HepG2 (cell line): Measurements from ENCODE around the gene SEPHS2. TPM values are rescaled to one million over a fixed set of nuclear protein-coding genes. Genes with fewer than 3 reads are reported as not detected.

Experiments used
- ADNP ChIP-seq: sonication (generic); formaldehyde crosslinking; IDR thresholded peaks from 2 replicates; pipeline ENCODE4 v1.4.0; 2020; ENCODE audit warnings: missing genetic modification reagents
- ARNTL ChIP-seq: sonication (generic); formaldehyde crosslinking; IDR thresholded peaks from 2 replicates; pipeline ENCODE4 v1.4.0; 2020; ENCODE audit warnings: mild to moderate bottlenecking, missing genetic modification reagents
- ATF1 ChIP-seq: IDR thresholded peaks from 2 replicates; pipeline ENCODE4 v1.6.1; 2016; ENCODE audit warnings: mild to moderate bottlenecking, control low read depth
- HCFC1 ChIP-seq: fragments of 150-350 bp; IDR thresholded peaks from 2 replicates; pipeline ENCODE4 v1.6.1; 2014; ENCODE audit warnings: low read depth, low read length
- IKZF4 ChIP-seq: sonication (generic); formaldehyde crosslinking; IDR thresholded peaks from 2 replicates; pipeline ENCODE4 v1.5.1; 2020; ENCODE audit warnings: borderline replicate concordance, mild to moderate bottlenecking, low read depth, missing genetic modification reagents; ENCODE audit errors: not compliant biosample characterization
- KDM3A ChIP-seq: IDR thresholded peaks from 2 replicates; pipeline ENCODE4 v1.6.1; 2018; ENCODE audit warnings: low read depth, missing compliant biosample characterization
- MAFK ChIP-seq, 2 experiments: IDR thresholded peaks in 1 of 2; conservative IDR thresholded peaks in 1 of 2; 2 replicates each; pipeline ENCODE4 v1.6.1; 2011; ENCODE audit warnings: improper control_type of control experiment in 2 of 2, low read length in 2 of 2
- MAZ ChIP-seq, 2 experiments: sonication (generic) in 1 of 2; formaldehyde crosslinking in 1 of 2; IDR thresholded peaks; 2 replicates each; pipeline versions ENCODE4 v1.5.0 to v1.6.1; 2012 to 2020; ENCODE audit warnings: low read depth in 2 of 2, mild to moderate bottlenecking in 2 of 2, borderline replicate concordance in 1 of 2, improper control_type of control experiment in 1 of 2, low read length in 1 of 2, missing genetic modification reagents in 1 of 2, moderate library complexity in 1 of 2
- MED8 ChIP-seq: sonication (generic); formaldehyde crosslinking; IDR thresholded peaks from 2 replicates; pipeline ENCODE4 v1.8.1; 2023; ENCODE audit warnings: mild to moderate bottlenecking, missing genetic modification reagents; ENCODE audit not compliant: insufficient replicate concordance
- PAWR ChIP-seq: sonication (generic); formaldehyde crosslinking; IDR thresholded peaks from 2 replicates; pipeline ENCODE4 v1.4.0; 2020; ENCODE audit warnings: missing genetic modification reagents, mild to moderate bottlenecking, borderline replicate concordance
- PAX8 ChIP-seq: sonication (generic); formaldehyde crosslinking; IDR thresholded peaks from 2 replicates; pipeline ENCODE4 v1.8.0; 2022; ENCODE audit warnings: mild to moderate bottlenecking, missing genetic modification reagents, borderline replicate concordance
- RNF2 ChIP-seq: fragments of 450-650 bp; conservative IDR thresholded peaks from 2 replicates; pipeline ENCODE4 v1.6.1; 2016; ENCODE audit warnings: low read depth
- TRIM24 ChIP-seq: sonication (generic); formaldehyde crosslinking; IDR thresholded peaks from 2 replicates; pipeline ENCODE4 v1.8.0; 2022; ENCODE audit warnings: mild to moderate bottlenecking, missing genetic modification reagents
- U2AF1 ChIP-seq: fragments of 200-400 bp; formaldehyde crosslinking; optimal IDR thresholded peaks from 2 replicates; pipeline ENCODE3; 2017; ENCODE audit warnings: mild to moderate bottlenecking, low read depth, low read length
- ZFP82 ChIP-seq: sonication (generic); formaldehyde crosslinking; IDR thresholded peaks from 2 replicates; pipeline ENCODE4 v1.5.1; 2020; ENCODE audit warnings: mild to moderate bottlenecking, missing genetic modification reagents, borderline replicate concordance
- ZNF350 ChIP-seq: sonication (generic); formaldehyde crosslinking; IDR thresholded peaks from 2 replicates; pipeline ENCODE4 v1.4.0; 2020; ENCODE audit warnings: mild to moderate bottlenecking, low read depth, missing genetic modification reagents, borderline replicate concordance
- ZNF768 ChIP-seq: sonication (generic); formaldehyde crosslinking; IDR thresholded peaks from 2 replicates; pipeline ENCODE4 v1.4.0; 2020; ENCODE audit warnings: missing genetic modification reagents
- ZNF772 ChIP-seq: sonication (generic); formaldehyde crosslinking; IDR thresholded peaks from 2 replicates; pipeline ENCODE4 v1.5.0; 2020; ENCODE audit warnings: mild to moderate bottlenecking, missing genetic modification reagents
- ZNF777 ChIP-seq: sonication (generic); formaldehyde crosslinking; IDR thresholded peaks from 2 replicates; pipeline ENCODE4 v1.4.0; 2020; ENCODE audit warnings: missing genetic modification reagents
- ZNF841 ChIP-seq: sonication (generic); formaldehyde crosslinking; IDR thresholded peaks from 2 replicates; pipeline ENCODE4 v1.8.1; 2023; ENCODE audit warnings: missing genetic modification reagents, borderline replicate concordance
- polyA plus RNA-seq, 8 experiments: library from polyadenylated mRNA; depleted of rRNA in 3 of 8; stranded (reverse) in 7 of 8; unstranded in 1 of 8; fragments of >200 nt; fragmentation: Illumina TruSeq in 4 of 8; extraction: Trizol in 4 of 8; gene quantifications; 2 replicates each; pipeline versions ENCODE4 v1.2.1 to v1.2.3, GENCODE V29; 2011 to 2016; ENCODE audit warnings: low read depth in 4 of 8, missing spikeins in 1 of 8, mixed read lengths in 1 of 8; ENCODE audit not compliant: insufficient read depth in 1 of 8
- total RNA-seq, 5 experiments: library from RNA; depleted of rRNA; stranded (reverse); fragments of >200 nt; fragmentation: Illumina TruSeq; extraction: Trizol; gene quantifications; 2 replicates each; pipeline ENCODE4 v1.2.3, GENCODE V29; 2016; ENCODE audit warnings: low read depth in 1 of 5
- TF ChIP-seq, protein P1 (sequence below): sonication (generic); formaldehyde crosslinking; IDR thresholded peaks from 2 replicates; pipeline ENCODE4 v1.4.0; 2020; ENCODE audit warnings: low read depth, missing genetic modification reagents
- TF ChIP-seq, protein P2 (sequence below): IDR thresholded peaks from 2 replicates; pipeline ENCODE4 v1.6.1; 2016; ENCODE audit warnings: missing biosample characterization, missing genetic modification reagents, low read depth
- TF ChIP-seq, protein P3 (sequence below): IDR thresholded peaks from 2 replicates; pipeline ENCODE4 v1.6.1; 2016; ENCODE audit warnings: low read depth, control low read depth

Gene SEPHS2
- total and polyA plus RNA-seq, 2 of the 13 experiments (the other 11 are each of a cell fraction or from before 2014, with no cell fraction given), result 20.7 to 127 TPM

DNA sequence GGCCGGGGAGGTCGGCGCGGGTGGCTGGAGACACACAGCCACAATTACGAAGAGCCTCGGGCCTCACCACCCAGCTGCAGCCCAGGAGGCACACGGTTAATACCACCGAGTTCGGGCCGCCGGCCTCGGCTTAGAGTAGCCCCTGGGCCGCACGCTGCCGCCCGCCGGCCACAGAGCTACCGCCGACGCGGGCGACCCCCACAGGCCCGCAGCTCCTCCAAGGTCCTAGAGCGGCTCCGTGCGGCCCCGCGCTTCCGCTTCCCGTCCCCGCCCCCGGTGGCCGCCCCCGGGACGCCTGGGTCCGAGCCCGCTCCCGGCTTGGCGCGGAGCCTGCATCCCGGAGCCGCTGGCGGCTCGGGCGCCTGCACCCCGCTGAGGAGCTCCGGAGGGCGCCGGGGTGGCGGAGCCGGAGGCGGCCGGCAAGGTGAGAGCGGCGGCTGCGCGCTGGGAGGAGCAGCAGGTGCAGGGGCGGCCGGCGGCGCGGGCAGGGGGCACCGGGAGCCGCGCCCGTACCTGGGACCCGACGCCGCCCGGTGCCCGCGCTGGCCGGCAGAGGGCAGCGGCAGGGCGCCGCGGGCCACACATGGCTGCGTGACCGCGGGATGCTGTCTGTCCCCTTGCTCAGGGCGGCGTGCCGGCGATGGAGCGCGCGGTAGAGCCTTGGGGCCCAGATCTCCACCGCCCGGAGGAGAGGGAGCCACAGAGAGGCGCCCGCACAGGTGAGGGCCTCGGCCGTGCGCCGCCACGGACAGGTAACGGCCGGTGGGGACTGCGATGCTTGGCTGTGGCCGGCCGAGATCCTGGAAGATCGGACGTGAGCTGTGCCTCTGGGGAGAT, 50.3 kb downstream of the SEPHS2 start, which contains the start of gene ZNF48 (continued):
- TF ChIP-seq, protein P1, sequence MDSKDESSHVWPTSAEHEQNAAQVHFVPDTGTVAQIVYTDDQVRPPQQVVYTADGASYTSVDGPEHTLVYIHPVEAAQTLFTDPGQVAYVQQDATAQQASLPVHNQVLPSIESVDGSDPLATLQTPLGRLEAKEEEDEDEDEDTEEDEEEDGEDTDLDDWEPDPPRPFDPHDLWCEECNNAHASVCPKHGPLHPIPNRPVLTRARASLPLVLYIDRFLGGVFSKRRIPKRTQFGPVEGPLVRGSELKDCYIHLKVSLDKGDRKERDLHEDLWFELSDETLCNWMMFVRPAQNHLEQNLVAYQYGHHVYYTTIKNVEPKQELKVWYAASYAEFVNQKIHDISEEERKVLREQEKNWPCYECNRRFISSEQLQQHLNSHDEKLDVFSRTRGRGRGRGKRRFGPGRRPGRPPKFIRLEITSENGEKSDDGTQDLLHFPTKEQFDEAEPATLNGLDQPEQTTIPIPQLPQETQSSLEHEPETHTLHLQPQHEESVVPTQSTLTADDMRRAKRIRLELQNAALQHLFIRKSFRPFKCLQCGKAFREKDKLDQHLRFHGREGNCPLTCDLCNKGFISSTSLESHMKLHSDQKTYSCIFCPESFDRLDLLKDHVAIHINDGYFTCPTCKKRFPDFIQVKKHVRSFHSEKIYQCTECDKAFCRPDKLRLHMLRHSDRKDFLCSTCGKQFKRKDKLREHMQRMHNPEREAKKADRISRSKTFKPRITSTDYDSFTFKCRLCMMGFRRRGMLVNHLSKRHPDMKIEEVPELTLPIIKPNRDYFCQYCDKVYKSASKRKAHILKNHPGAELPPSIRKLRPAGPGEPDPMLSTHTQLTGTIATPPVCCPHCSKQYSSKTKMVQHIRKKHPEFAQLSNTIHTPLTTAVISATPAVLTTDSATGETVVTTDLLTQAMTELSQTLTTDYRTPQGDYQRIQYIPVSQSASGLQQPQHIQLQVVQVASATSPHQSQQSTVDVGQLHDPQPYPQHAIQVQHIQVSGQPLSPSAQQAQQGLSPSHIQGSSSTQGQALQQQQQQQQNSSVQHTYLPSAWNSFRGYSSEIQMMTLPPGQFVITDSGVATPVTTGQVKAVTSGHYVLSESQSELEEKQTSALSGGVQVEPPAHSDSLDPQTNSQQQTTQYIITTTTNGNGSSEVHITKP (CRISPR knock-in tag), result no peak
- TF ChIP-seq, protein P2, sequence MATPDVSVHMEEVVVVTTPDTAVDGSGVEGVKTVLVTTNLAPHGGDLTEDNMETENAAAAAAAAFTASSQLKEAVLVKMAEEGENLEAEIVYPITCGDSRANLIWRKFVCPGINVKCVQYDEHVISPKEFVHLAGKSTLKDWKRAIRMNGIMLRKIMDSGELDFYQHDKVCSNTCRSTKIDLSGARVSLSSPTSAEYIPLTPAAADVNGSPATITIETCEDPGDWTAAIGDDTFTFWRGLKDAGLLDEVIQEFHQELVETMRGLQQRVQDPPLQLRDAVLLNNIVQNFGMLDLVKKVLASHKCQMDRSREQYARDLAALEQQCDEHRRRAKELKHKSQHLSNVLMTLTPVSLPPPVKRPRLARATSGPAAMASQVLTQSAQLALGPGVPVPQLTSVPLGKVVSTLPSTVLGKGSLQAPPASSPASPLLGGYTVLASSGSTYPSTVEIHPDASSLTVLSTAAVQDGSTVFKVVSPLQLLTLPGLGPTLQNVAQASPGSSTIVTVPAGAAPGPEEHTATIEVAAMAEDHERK, result peak; percentile 57; the same call in 1 of the 2 replicates
- TF ChIP-seq ZFP82 (CRISPR knock-in tag), result no peak
- TF ChIP-seq ZNF772, result no peak
- TF ChIP-seq MED8 (CRISPR knock-in tag), result peak; percentile 42
- no peak for TF ChIP-seq ADNP (CRISPR knock-in tag)
- TF ChIP-seq PAWR (CRISPR knock-in tag), result no peak; the same call in 1 of the 2 replicates
- TF ChIP-seq, protein P3, sequence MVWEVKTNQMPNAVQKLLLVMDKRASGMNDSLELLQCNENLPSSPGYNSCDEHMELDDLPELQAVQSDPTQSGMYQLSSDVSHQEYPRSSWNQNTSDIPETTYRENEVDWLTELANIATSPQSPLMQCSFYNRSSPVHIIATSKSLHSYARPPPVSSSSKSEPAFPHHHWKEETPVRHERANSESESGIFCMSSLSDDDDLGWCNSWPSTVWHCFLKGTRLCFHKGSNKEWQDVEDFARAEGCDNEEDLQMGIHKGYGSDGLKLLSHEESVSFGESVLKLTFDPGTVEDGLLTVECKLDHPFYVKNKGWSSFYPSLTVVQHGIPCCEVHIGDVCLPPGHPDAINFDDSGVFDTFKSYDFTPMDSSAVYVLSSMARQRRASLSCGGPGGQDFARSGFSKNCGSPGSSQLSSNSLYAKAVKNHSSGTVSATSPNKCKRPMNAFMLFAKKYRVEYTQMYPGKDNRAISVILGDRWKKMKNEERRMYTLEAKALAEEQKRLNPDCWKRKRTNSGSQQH, result peak; percentile 91; the same call in 1 of the 2 replicates
- TF ChIP-seq ZNF777 (CRISPR knock-in tag), result peak; percentile 83
- TF ChIP-seq ARNTL (CRISPR knock-in tag), result no peak; the same call in 1 of the 2 replicates
- peak; percentile 90 for TF ChIP-seq PAX8 (CRISPR knock-in tag)
- TF ChIP-seq ZNF350 (CRISPR knock-in tag), result peak; percentile 64; the same call in 1 of the 2 replicates
- peak; percentile 79 for TF ChIP-seq IKZF4 (CRISPR knock-in tag)
- TF ChIP-seq TRIM24 (CRISPR knock-in tag), result no peak
- TF ChIP-seq HCFC1, result peak; percentile 75
- no peak for TF ChIP-seq U2AF1
- no peak for TF ChIP-seq ATF1 (CRISPR knock-in tag)
- peak; percentile 88 for TF ChIP-seq MAZ (IDR thresholded peaks at IDR 0.05; ENCODE audit: borderline replicate concordance, low read depth, low read length)
- TF ChIP-seq MAZ (CRISPR knock-in tag; IDR thresholded peaks at IDR 0.05; ENCODE audit: low read depth), result peak; percentile 88
- peak; percentile 28; the same call in 1 of the 2 replicates for TF ChIP-seq KDM3A (CRISPR knock-in tag)
- TF ChIP-seq ZNF841 (CRISPR knock-in tag), result 0 out of 2 replicates have a peak, but pooled peaks have one; percentile 44
- no peak for TF ChIP-seq MAFK (conservative IDR thresholded peaks at IDR 0.05 in 1 of 2, IDR thresholded peaks at IDR 0.05 in 1 of 2; ENCODE audit: low read length in 2 of 2)
- TF ChIP-seq RNF2, result no peak
- peak; percentile 91 for TF ChIP-seq ZNF768 (CRISPR knock-in tag)
